Neural progenitor cell (in vitro differentiated cells): ENCODE results near the gene CCDC178.
"Not testable (repeated sequence)": the region's sequence is repeated elsewhere in the genome, so short reads cannot be mapped to it uniquely, and the experiment has no call there.

Experiments used
- CTCF ChIP-seq: fragments of 200-600 bp; sonication (generic); IDR thresholded peaks from 2 replicates; pipeline ENCODE4 v1.5.1; 2017; ENCODE audit warnings: antibody characterized with exemption, mild to moderate bottlenecking
- EZH2 ChIP-seq: fragments of 200-600 bp; sonication (generic); IDR thresholded peaks from 2 replicates; pipeline ENCODE4 v1.6.1; 2017; ENCODE audit warnings: antibody characterized with exemption, mild to moderate bottlenecking, moderate library complexity
- EZH2phosphoT487 ChIP-seq: fragments of 200-600 bp; sonication (generic); IDR thresholded peaks from 2 replicates; pipeline ENCODE4 v1.6.1; 2017; ENCODE audit warnings: antibody characterized with exemption

- not testable (repeated sequence) for TF ChIP-seq CTCF, EZH2, EZH2phosphoT487
Measured at GRCh38 chr18:33164121-33164520, 276.4 kb downstream of the CCDC178 start.
